T-helper 22 cell (primary cell): Measurements from ENCODE around the gene THEM4.
"Not testable (repeated sequence)": the region's sequence is repeated elsewhere in the genome, so short reads cannot be mapped to it uniquely, and the experiment has no call there.

Experiments used
- DNase-seq: peaks from one replicate; pipeline ENCODE4 v3.0.0-alpha.2; 2020; ENCODE audit warnings: low read depth

The THEM4 gene

GRCh38 chr1:151859891-151860293 lies 49.4 kb downstream of the THEM4 start:
- DNase-seq: no peak

GRCh38 chr1:151858886-151859665 lies 50.2 kb downstream of the THEM4 start:
- DNase-seq: no peak

GRCh38 chr1:151858030-151858746 lies 51.1 kb downstream of the THEM4 start:
- no peak for DNase-seq

- no peak for DNase-seq
Measured at GRCh38 chr1:151855933-151856332, 53.4 kb downstream of the THEM4 start.

GRCh38 chr1:151855516-151855915 lies 53.8 kb downstream of the THEM4 start:
- DNase-seq: not testable (repeated sequence)

- no peak for DNase-seq
Measured at GRCh38 chr1:151854658-151855057, 54.7 kb downstream of the THEM4 start.

- DNase-seq: no peak
Measured at GRCh38 chr1:151853411-151853943, 55.8 kb downstream of the THEM4 start, which contains the start of gene THEM5. TSS of gene THEM5 (minus strand) at chr1:151853712. CDS start at chr1:151853565, 147 bp downstream.

- no peak for DNase-seq
Measured at GRCh38 chr1:151852733-151853132, 56.6 kb downstream of the THEM4 start.

GRCh38 chr1:151851886-151852285 lies 57.4 kb downstream of the THEM4 start:
- no peak for DNase-seq

- DNase-seq: no peak
Measured at GRCh38 chr1:151849871-151850270, 59.4 kb downstream of the THEM4 start.

- no peak for DNase-seq
Measured at GRCh38 chr1:151849126-151849525, 60.2 kb downstream of the THEM4 start.

- no peak for DNase-seq
Measured at GRCh38 chr1:151847867-151848596, 61.3 kb downstream of the THEM4 start.

GRCh38 chr1:151846686-151847237 lies 62.5 kb downstream of the THEM4 start:
- no peak for DNase-seq

GRCh38 chr1:151846062-151846568 lies 63.2 kb downstream of the THEM4 start:
- DNase-seq: no peak

GRCh38 chr1:151843398-151843797 lies 65.9 kb downstream of the THEM4 start:
- no peak for DNase-seq

GRCh38 chr1:151841141-151841540 lies 68.2 kb downstream of the THEM4 start:
- no peak for DNase-seq

- DNase-seq: no peak
Measured at GRCh38 chr1:151840421-151840820, 68.9 kb downstream of the THEM4 start.

GRCh38 chr1:151839457-151840403 lies 69.6 kb downstream of the THEM4 start, which contains the start of gene C2CD4D:
TSS of gene C2CD4D (minus strand) at chr1:151839820. CDS start at chr1:151838989, 831 bp downstream.
- DNase-seq: peak; percentile 71

GRCh38 chr1:151839082-151839412 lies 70.3 kb downstream of the THEM4 start:
- no peak for DNase-seq

- peak; percentile 41 for DNase-seq
Measured at GRCh38 chr1:151838222-151839081, 70.9 kb downstream of the THEM4 start.
